Retinal pigment epithelial cell (primary cell): ENCODE results near the gene KEAP1.
"Not testable (repeated sequence)": the region's sequence is repeated elsewhere in the genome, so short reads cannot be mapped to it uniquely, and the experiment has no call there.

Experiments used
- DNase-seq: peaks from one replicate; pipeline ENCODE4 v3.0.0-alpha.2; 2010; ENCODE audit warnings: low read depth
- H3K4me3 ChIP-seq: 2 replicates; pipeline ENCODE4 v1.5.1; 2011; ENCODE audit warnings: mild to moderate bottlenecking, low read length, control low read depth, moderate library complexity
- CTCF ChIP-seq: conservative IDR thresholded peaks from 2 replicates; pipeline ENCODE4 v1.5.1; 2011; ENCODE audit warnings: low read depth, low read length, control low read depth, inconsistent platforms

Gene KEAP1

GRCh38 chr19:10460714-10461046 is 42.5 kb downstream of the KEAP1 start:
- no peak for DNase-seq
- TF ChIP-seq CTCF: no peak
- H3K4me3 ChIP-seq: no peak overlapping the region

GRCh38 chr19:10458733-10459132 is 44.4 kb downstream of the KEAP1 start:
- DNase-seq, H3K4me3 ChIP-seq: not testable (repeated sequence)

- no peak for DNase-seq
- no peak for TF ChIP-seq CTCF
- no peak overlapping the region for H3K4me3 ChIP-seq
Observed at GRCh38 chr19:10454267-10454666, 48.9 kb downstream of the KEAP1 start.

DNA sequence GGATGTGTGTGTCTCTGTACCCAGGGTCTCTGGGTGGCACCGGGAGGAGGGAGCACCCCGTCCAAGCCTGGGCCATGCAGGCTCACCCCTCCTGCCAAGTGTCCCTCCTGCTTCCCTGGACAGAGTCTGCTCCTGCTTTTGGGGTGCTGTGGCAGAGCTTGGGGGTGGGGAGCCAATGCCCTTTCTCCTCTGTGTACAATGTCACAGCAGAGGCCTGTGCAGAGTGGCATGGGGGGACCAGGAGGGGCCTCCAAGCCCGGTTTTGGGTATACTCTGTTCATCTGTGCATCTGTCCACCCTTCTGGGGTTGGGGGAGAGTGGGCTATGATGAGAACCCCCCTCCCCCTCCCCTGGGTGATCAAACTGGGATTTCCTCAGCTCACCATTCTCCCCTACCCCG is 49.3 kb downstream of the KEAP1 start:
- DNase-seq: no peak
- H3K4me3 ChIP-seq: no peak overlapping the region
- no peak for TF ChIP-seq CTCF

DNA sequence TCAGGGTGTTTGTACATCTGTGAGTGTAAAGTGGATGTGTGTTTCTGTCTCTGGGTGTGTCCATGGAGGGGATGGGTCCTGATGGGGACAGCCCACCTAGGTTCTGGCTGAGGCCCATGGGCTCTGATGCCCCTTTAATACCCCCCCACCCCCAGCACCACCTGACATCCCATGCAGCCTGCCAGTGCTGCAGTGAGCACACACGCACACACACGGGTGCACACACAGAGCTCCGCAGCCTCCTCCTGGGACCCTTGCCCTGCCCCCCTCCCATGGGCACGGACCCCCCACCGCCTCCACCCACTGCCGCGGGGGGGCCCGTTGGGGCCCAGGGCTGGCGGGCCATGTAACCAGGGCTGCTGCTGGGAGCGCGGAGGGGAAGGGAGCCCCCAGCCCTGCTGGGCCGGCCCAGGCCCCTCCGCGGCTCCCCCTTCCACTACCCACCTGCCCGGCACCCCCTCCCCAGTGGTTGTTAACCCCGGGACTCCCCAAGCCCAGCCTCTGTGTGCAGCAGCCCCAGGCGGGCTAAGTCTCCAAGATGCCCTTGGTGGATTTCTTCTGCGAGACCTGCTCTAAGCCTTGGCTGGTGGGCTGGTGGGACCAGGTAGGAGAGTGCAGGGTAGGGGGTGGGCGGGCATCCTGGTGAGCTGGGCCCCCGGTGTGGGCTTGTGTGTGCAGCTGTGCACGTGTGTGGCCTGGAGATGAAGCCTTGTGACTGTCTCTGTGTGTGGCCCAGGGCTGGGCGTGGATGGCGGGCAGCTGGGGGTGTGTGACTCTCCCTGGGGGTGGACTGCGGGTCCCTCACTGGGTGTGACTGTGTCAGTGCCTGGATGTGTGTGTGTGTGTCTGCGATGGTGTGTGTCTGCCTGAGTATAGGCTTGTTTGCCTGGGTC is 50.2 kb downstream of the KEAP1 start:
- H3K4me3 ChIP-seq: no peak overlapping the region
- DNase-seq: no peak
- TF ChIP-seq CTCF: no peak

GRCh38 chr19:10450853-10451609 is 52.1 kb downstream of the KEAP1 start:
- no peak for TF ChIP-seq CTCF
- H3K4me3 ChIP-seq: no peak overlapping the region
- DNase-seq: no peak

DNA sequence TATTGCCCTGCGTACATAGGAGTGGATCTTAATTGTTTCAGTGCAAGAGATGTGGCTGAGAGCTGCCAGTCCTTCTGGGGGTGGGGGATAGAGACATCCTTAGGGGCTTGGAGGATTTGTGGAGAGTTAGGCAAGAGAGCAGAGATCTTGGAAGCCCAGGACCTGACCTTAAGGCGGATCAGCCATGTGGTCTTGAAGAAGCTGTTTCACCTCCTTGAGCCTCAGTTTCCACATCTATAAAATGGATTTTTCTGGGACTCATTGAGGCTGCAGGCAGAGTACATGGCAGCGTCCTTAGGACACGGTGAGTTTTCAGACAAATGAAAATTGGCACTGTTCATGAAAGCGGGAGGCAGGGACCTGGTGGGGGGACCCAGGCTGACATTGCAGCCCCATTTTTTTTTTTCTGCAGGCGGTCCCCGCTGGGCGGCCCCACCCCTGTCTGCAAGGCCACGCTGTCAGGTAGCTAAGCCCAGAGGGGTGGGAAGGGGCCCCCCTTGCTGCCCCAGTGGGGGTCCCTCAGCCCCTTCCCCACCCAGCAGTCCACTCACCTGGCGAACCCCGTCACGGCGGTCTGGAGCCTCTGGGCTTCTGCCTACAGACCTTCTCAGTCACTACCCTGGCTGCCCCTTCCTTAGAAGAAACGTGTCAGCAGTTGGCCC is 52.8 kb downstream of the KEAP1 start:
- no peak overlapping the region for H3K4me3 ChIP-seq
- no peak for DNase-seq
- no peak for TF ChIP-seq CTCF
